ACC112 (cell line): ENCODE data around the gene GUCY1A1.

Experiments
- H2AFZ ChIP-seq: fragments of 200-600 bp; sonication (generic); one replicate; pipeline ENCODE4 v1.6.0; 2017; ENCODE audit warnings: antibody characterized with exemption, low read length; ENCODE audit not compliant: unreplicated experiment
- H3K27ac ChIP-seq: fragments of 200-600 bp; sonication (generic); 2 replicates; pipeline ENCODE4 v1.5.1; 2014; ENCODE audit warnings: low read depth, mild to moderate bottlenecking, antibody characterized with exemption, low read length, moderate library complexity
- H3K27me3 ChIP-seq: fragments of 200-600 bp; sonication (generic); 2 replicates; pipeline ENCODE4 v1.6.1; 2014; ENCODE audit warnings: mild to moderate bottlenecking, antibody characterized with exemption, low read length, moderate library complexity, mixed read lengths; ENCODE audit not compliant: insufficient read depth
- H3K36me3 ChIP-seq: fragments of 200-600 bp; sonication (generic); 2 replicates; pipeline ENCODE4 v1.6.1; 2016; ENCODE audit warnings: mild to moderate bottlenecking, antibody characterized with exemption, low read length, moderate library complexity, mixed read lengths; ENCODE audit not compliant: insufficient read depth
- H3K4me1 ChIP-seq: fragments of 200-600 bp; sonication (generic); one replicate; pipeline ENCODE4 v1.6.1; 2016; ENCODE audit warnings: low read length, mixed read lengths; ENCODE audit not compliant: insufficient read depth, unreplicated experiment, control insufficient read depth
- H3K4me3 ChIP-seq: fragments of 200-600 bp; sonication (generic); 2 replicates; pipeline ENCODE4 v1.5.1; 2014; ENCODE audit warnings: mild to moderate bottlenecking, low read depth, low read length
- H3K79me2 ChIP-seq: fragments of 200-600 bp; sonication (generic); one replicate; pipeline ENCODE4 v1.6.0; 2016; ENCODE audit warnings: low read length; ENCODE audit not compliant: control insufficient read depth, unreplicated experiment, insufficient read depth

GUCY1A1 gene

GRCh38 chr4:155658681-155659064 lies 8.0 kb upstream of the GUCY1A1 start:
- H2AFZ ChIP-seq: no peak overlapping the region
- no peaks in the 10 kb centered on the region for H3K4me1 ChIP-seq
- H3K27me3 ChIP-seq: peaks cover 7% of the 10 kb centered on the region; the same call in 1 of the 2 replicates
- H3K79me2 ChIP-seq: no peaks in the 10 kb centered on the region
- no peak overlapping the region for H3K4me3 ChIP-seq
- no peak overlapping the region for H3K27ac ChIP-seq
- H3K36me3 ChIP-seq: no peaks in the 10 kb centered on the region

- Histone ChIP-seq H2AFZ (no peak overlapping the region), H3K79me2 (no peaks in the 10 kb centered on the region), H3K27me3 (peaks cover 7% of the 10 kb centered on the region; the same call in 1 of the 2 replicates), H3K36me3 (no peaks in the 10 kb centered on the region), H3K4me3 (no peak overlapping the region), H3K27ac (no peak overlapping the region), H3K4me1 (no peaks in the 10 kb centered on the region)
Measured at GRCh38 chr4:155659176-155659575, 7.5 kb upstream of the GUCY1A1 start.

- Histone ChIP-seq H2AFZ (no peak overlapping the region), H3K27ac (no peak overlapping the region), H3K79me2 (no peaks in the 10 kb centered on the region), H3K4me1 (no peaks in the 10 kb centered on the region), H3K27me3 (peaks cover 17% of the 10 kb centered on the region), H3K4me3 (no peak overlapping the region), H3K36me3 (no peaks in the 10 kb centered on the region)
Measured at GRCh38 chr4:155660436-155660835, 6.2 kb upstream of the GUCY1A1 start.

- H3K27ac ChIP-seq: no peak overlapping the region
- H2AFZ ChIP-seq: no peak overlapping the region
- no peak overlapping the region for H3K4me3 ChIP-seq
- H3K79me2 ChIP-seq: no peaks in the 10 kb centered on the region
- no peaks in the 10 kb centered on the region for H3K4me1 ChIP-seq
- peaks cover 49% of the 10 kb centered on the region for H3K27me3 ChIP-seq
- H3K36me3 ChIP-seq: no peaks in the 10 kb centered on the region
Measured at GRCh38 chr4:155665054-155665453, 1.6 kb upstream of the GUCY1A1 start.

- Histone ChIP-seq H3K27ac (no peak overlapping the region), H3K4me3 (peak overlapping the region; percentile 90), H3K27me3 (peaks cover 45% of the 10 kb centered on the region), H3K4me1 (no peaks in the 10 kb centered on the region), H3K36me3 (no peaks in the 10 kb centered on the region), H3K79me2 (no peaks in the 10 kb centered on the region), H2AFZ (peak overlapping the region; percentile 99)
Measured at GRCh38 chr4:155667222-155667567, 547 bp downstream of the GUCY1A1 start.

- Histone ChIP-seq H2AFZ (peak overlapping the region; percentile 99), H3K79me2 (no peaks in the 10 kb centered on the region), H3K4me3 (peak overlapping the region; percentile 90), H3K27me3 (peaks cover 47% of the 10 kb centered on the region), H3K4me1 (no peaks in the 10 kb centered on the region), H3K36me3 (no peaks in the 10 kb centered on the region), H3K27ac (no peak overlapping the region)
Measured at GRCh38 chr4:155667568-155668511, 1.2 kb downstream of the GUCY1A1 start.

GRCh38 chr4:155668707-155669220 lies 2.1 kb downstream of the GUCY1A1 start:
- no peak overlapping the region for H3K27ac ChIP-seq
- H2AFZ ChIP-seq: peak overlapping the region; percentile 99
- H3K4me1 ChIP-seq: no peaks in the 10 kb centered on the region
- H3K79me2 ChIP-seq: no peaks in the 10 kb centered on the region
- peaks cover 47% of the 10 kb centered on the region for H3K27me3 ChIP-seq
- no peaks in the 10 kb centered on the region for H3K36me3 ChIP-seq
- H3K4me3 ChIP-seq: peak overlapping the region; percentile 90; the same call in 1 of the 2 replicates

GRCh38 chr4:155672342-155672741 lies 5.7 kb downstream of the GUCY1A1 start:
- Histone ChIP-seq H3K4me1 (no peaks in the 10 kb centered on the region), H3K27me3 (peaks cover 19% of the 10 kb centered on the region), H3K79me2 (no peaks in the 10 kb centered on the region), H2AFZ (no peak overlapping the region), H3K27ac (no peak overlapping the region), H3K4me3 (no peak overlapping the region), H3K36me3 (no peaks in the 10 kb centered on the region)

- Histone ChIP-seq H3K79me2 (no peaks in the 10 kb centered on the region), H3K36me3 (no peaks in the 10 kb centered on the region), H3K27me3 (peaks cover 11% of the 10 kb centered on the region), H3K4me3 (no peak overlapping the region), H3K4me1 (no peaks in the 10 kb centered on the region), H3K27ac (no peak overlapping the region), H2AFZ (no peak overlapping the region)
Measured at GRCh38 chr4:155673453-155673979, 6.9 kb downstream of the GUCY1A1 start.

GRCh38 chr4:155674669-155675071 lies 8.0 kb downstream of the GUCY1A1 start:
- Histone ChIP-seq H3K79me2 (no peaks in the 10 kb centered on the region), H3K27me3 (peaks cover 6% of the 10 kb centered on the region; the same call in 1 of the 2 replicates), H3K4me1 (no peaks in the 10 kb centered on the region), H3K4me3 (no peak overlapping the region), H3K27ac (no peak overlapping the region), H3K36me3 (no peaks in the 10 kb centered on the region), H2AFZ (no peak overlapping the region)
